ENCODE results near the gene SPTBN1.
"Not testable (repeated sequence)": the region's sequence is repeated elsewhere in the genome, so short reads cannot be mapped to it uniquely, and the experiment has no call there.

The SPTBN1 gene

GRCh38 chr2:54529518-54529917 lies 73.4 kb downstream of the SPTBN1 start:
- not testable (repeated sequence) for DNase-seq (ENCODE audit: low spot score)

DNA sequence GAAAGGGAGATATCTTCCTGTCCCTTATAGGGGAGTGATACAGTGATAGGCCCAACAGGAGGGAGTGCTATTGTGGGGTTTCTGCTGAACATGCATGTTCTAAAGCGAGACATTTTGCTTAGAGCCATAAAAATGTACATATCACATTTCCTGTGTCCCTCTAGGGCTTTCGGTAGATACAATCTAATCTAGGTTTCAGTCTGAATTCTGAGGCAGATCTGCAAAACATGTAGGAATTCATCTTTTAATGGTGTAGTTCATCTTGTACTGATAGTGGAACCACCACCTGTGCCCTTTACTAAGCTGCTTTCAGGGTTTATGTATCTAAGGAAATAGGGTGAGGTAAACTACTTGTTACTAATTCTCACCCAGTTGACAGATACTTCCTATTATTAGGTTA lies 73.8 kb downstream of the SPTBN1 start:
- no peak for DNase-seq (ENCODE audit: low spot score)

DNA sequence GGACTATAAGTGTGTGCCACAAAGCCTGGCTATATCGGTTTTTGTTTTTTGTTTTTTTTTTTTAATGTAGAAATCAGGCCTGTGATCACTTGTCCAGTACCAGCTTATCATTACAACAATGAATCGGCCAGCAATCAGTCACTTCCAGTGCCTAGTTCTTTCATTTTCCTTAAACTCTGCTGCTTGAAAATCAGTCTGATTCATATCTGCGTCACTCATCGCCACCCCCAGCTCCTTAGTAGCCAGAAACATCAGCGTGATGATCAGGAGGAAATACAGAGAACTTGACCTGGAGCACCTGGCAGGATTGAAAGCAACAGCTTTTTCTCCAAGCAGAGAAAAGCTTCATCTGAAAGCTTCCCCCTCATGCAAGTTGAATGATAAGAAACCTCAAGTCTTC lies 75.4 kb downstream of the SPTBN1 start:
- DNase-seq (ENCODE audit: low spot score), result no peak

- DNase-seq (ENCODE audit: low spot score), result no peak
Measured at GRCh38 chr2:54534221-54534620, 78.1 kb downstream of the SPTBN1 start.

- no peak for DNase-seq (ENCODE audit: low spot score)
Measured at GRCh38 chr2:54534625-54535024, 78.5 kb downstream of the SPTBN1 start.

DNA sequence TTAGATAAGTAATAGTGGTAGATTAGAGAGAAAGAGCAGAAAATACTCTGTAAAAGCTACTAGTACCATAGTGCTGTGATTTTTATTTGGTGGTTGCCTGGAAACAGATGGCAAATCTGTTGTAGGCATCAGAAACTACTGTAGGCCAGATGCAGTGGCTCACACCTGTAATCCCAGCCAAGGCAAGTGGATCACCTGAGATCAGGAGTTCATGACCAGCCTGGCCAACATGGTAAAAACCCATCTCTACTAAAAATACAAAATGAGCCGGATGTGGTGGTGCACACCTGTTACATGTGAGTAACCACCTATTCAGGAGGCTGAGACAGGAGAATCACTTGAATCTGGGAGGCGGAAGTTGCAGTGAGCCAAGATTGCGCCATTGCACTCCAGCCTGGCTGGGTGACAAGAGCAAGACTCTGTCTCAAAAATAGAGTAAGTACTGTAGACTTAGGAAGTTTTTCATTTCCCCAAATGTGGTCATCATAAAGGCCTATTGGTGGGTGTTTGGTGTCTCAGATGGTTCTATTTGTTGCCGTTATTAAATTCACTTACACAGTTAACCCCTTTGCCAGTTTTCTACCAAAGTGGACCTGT lies 79.6 kb downstream of the SPTBN1 start:
- DNase-seq (ENCODE audit: low spot score), result no peak

GRCh38 chr2:54536720-54537119 lies 80.6 kb downstream of the SPTBN1 start:
- no peak for DNase-seq (ENCODE audit: low spot score)

- DNase-seq (ENCODE audit: low spot score), result no peak
Measured at GRCh38 chr2:54538537-54538936, 82.4 kb downstream of the SPTBN1 start.

- no peak for DNase-seq (ENCODE audit: low spot score)
Measured at GRCh38 chr2:54539683-54540082, 83.6 kb downstream of the SPTBN1 start.

DNA sequence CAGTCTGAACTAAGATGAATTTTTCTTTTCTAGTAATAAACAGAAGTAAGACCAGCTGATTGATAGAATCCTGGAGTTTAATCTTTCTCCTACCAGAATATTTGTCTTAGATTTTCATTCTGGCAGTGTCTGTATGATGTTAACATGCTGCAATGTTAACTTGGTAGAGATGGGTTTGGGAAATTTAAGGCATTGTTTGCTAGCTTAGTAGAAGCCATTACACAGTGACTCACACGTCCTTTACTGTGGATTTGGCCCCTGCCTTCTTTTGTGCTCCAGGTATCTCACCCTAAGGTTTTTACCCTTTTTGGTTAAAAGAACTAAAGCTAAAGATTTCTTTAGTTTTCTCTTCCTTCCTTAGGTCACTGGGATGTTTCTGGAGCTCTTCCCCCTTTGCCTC lies 84.1 kb downstream of the SPTBN1 start:
- no peak for DNase-seq (ENCODE audit: low spot score)

GRCh38 chr2:54541995-54542394 lies 85.9 kb downstream of the SPTBN1 start:
- DNase-seq (ENCODE audit: low spot score), result no peak

- no peak for DNase-seq (ENCODE audit: low spot score)
Measured at GRCh38 chr2:54543733-54544396, 87.7 kb downstream of the SPTBN1 start.

- no peak for DNase-seq (ENCODE audit: low spot score)
Measured at GRCh38 chr2:54545702-54546450, 89.7 kb downstream of the SPTBN1 start.

DNA sequence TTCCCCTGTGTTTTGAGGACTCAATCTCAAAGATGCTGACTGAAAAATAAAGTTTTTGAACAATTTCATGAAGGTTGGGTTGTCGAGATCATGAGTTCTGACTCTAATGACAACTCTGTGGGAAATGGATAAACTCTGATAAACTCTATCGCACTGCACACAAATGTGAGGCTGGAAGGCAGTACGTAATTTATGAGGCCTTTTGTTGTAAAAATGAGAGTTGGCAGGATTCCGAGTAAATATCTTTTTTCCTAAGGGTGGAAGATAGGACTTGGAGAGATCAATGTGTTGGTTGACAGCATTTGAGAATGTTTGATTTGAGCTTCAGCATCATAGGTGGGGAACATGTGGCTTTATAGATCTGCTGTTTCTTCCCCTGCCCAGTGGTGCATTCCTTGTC lies 90.4 kb downstream of the SPTBN1 start:
- DNase-seq (ENCODE audit: low spot score), result no peak

DNA sequence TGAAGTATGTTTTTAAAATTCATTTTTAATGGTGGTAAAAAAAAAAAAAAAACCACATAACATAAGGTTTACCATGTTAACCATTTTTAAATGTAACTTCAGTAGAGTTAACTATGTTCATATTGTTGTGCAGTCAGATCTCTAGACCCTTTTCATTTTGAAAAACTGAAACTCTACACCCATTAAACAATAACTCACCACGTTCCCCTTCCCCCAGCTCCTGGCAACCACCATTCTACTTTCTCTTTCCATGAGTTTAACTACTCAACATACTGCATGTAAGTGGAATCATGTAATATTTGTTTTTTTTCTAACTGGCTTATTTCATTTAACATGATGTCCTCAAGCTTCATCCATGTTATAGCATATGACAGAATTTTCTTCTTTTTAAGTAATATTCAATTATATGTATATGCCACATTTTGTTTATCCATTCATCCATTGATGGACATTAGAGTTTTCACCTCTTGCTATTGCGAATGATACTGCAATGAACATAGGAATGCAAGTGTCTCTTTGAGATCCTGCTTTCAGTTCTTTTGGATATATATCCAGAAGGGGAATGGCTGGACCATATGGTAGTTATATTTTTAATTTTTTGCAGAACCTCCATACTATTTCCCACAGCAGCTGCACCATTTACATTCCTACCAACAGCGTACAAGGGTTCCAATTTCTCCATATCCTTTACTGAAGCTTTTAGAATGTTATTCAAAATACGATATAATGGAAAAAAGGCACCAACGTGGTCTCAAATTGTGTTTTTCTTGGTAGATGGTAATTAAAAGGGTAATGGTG lies 91.0 kb downstream of the SPTBN1 start:
- no peak for DNase-seq (ENCODE audit: low spot score)

GRCh38 chr2:54549430-54549829 lies 93.3 kb downstream of the SPTBN1 start:
- no peak for DNase-seq (ENCODE audit: low spot score)

- DNase-seq (ENCODE audit: low spot score), result no peak
Measured at GRCh38 chr2:54549917-54550518, 93.9 kb downstream of the SPTBN1 start.

DNA sequence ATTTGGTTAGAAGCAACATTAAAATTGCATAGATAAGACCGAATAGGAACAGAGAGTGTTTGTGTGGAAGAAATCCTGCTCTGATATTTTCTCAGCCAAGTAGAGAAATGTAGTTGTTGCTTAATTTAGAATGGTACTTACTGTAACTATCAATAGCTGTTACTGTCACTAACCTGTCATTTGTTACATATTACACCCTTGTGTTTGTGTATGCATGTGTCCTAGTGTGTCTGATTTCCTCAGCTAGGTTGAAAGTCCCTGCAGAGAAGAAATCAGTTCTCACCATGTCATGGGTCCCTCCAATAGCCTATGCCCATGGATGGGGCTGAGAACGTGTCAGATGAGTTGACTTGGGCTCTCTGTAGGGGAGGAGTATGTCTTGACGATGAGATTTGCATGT lies 94.4 kb downstream of the SPTBN1 start:
- no peak for DNase-seq (ENCODE audit: low spot score)

DNA sequence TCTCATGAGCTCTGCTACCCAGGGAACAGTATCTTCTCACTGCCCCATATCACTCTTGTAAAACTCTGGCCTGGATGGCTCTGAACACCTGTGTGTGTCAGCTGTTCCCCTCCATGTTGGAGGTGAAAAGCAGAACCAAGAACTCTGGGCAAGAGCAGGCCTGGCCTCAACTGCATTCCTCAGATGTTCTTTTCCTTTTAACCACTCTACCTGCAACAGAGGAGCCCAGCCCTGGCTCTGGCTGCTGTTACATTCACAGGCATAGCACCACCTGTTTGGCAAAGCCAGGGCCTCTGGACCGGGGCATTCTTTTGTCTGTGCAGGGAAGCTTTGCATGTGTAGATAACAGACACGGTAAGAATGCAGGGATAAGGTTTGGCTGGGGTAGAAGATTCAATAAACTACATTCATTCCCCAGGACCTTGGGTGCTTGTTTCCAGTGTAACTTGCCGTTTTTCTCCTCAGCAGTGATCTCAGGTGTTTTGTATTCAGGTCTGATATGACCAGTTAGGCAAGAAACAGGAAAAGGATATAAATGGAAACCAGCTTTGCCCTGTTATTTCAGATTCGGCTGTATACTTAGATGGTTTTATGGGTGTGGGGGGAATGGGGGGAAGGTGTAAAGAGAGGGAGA lies 95.1 kb downstream of the SPTBN1 start:
- DNase-seq (ENCODE audit: low spot score), result no peak

GRCh38 chr2:54553075-54553474 lies 96.9 kb downstream of the SPTBN1 start:
- no peak for DNase-seq (ENCODE audit: low spot score)

GRCh38 chr2:54553775-54554174 lies 97.6 kb downstream of the SPTBN1 start:
- no peak for DNase-seq (ENCODE audit: low spot score)
